ENCODE results near the gene PPFIBP2. TPM values are rescaled to one million over a fixed set of nuclear protein-coding genes. Genes with fewer than 3 reads are reported as not detected.
"Not testable (repeated sequence)": the region's sequence is repeated elsewhere in the genome, so short reads cannot be mapped to it uniquely, and the experiment has no call there.

Gene PPFIBP2
- total RNA-seq, 1 donor from 2014 or later: 1.8 TPM

GRCh38 chr11:7515447-7515886 lies 1.7 kb downstream of the PPFIBP2 start:
- DNase-seq (ENCODE audit: low read depth) (no peak), FAIRE-seq (no peak)
- Histone ChIP-seq H3K9ac (ENCODE audit: low read length) (no peak overlapping the region), H3K27me3 (ENCODE audit: insufficient read depth, low read length) (peaks cover 19% of the 10 kb centered on the region), H3K79me2 (ENCODE audit: insufficient read depth, low read length) (no peaks in the 10 kb centered on the region), H3K4me2 (ENCODE audit: low read length) (no peak overlapping the region), H3K27ac (ENCODE audit: low read depth, low read length) (no peak overlapping the region), H2AFZ (ENCODE audit: low read depth, low read length) (no peak overlapping the region), H3K9me3 (ENCODE audit: insufficient read depth, low read depth, low read length) (no peaks in the 10 kb centered on the region), H3K4me3 (ENCODE audit: insufficient read depth, low read depth, low read length) (no peak overlapping the region), H3K4me1 (ENCODE audit: insufficient read depth, low read length) (peaks cover 6% of the 10 kb centered on the region), H3K36me3 (ENCODE audit: insufficient read depth, low read length) (no peaks in the 10 kb centered on the region), H4K20me1 (ENCODE audit: insufficient read depth, low read length) (no peaks in the 10 kb centered on the region)
- Mint-ChIP-seq H3K4me1 (ENCODE audit: low read depth, unreplicated experiment) (no peaks in the 10 kb centered on the region), H3K9me3 (ENCODE audit: unreplicated experiment) (peaks cover 4% of the 10 kb centered on the region), H3K36me3 (ENCODE audit: low read depth, unreplicated experiment) (no peaks in the 10 kb centered on the region), H3K4me3 (ENCODE audit: unreplicated experiment) (peak overlapping the region; percentile 23), H3K27ac (ENCODE audit: unreplicated experiment) (no peak overlapping the region), H3K27me3 (ENCODE audit: low read depth, unreplicated experiment) (peaks cover 41% of the 10 kb centered on the region)
- TF ChIP-seq, protein P1, sequence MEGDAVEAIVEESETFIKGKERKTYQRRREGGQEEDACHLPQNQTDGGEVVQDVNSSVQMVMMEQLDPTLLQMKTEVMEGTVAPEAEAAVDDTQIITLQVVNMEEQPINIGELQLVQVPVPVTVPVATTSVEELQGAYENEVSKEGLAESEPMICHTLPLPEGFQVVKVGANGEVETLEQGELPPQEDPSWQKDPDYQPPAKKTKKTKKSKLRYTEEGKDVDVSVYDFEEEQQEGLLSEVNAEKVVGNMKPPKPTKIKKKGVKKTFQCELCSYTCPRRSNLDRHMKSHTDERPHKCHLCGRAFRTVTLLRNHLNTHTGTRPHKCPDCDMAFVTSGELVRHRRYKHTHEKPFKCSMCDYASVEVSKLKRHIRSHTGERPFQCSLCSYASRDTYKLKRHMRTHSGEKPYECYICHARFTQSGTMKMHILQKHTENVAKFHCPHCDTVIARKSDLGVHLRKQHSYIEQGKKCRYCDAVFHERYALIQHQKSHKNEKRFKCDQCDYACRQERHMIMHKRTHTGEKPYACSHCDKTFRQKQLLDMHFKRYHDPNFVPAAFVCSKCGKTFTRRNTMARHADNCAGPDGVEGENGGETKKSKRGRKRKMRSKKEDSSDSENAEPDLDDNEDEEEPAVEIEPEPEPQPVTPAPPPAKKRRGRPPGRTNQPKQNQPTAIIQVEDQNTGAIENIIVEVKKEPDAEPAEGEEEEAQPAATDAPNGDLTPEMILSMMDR (IDR thresholded peaks at IDR 0.05; ENCODE audit: insufficient read depth, low read depth, low read length): no peak
- TF ChIP-seq EZH2 (IDR thresholded peaks at IDR 0.05; ENCODE audit: insufficient read depth, low read length): no peak

GRCh38 chr11:7516475-7516874 lies 2.7 kb downstream of the PPFIBP2 start:
- H3K27me3 ChIP-seq (ENCODE audit: insufficient read depth, low read length): peaks cover 19% of the 10 kb centered on the region
- H2AFZ ChIP-seq (ENCODE audit: low read depth, low read length): no peak overlapping the region
- TF ChIP-seq EZH2 (IDR thresholded peaks at IDR 0.05; ENCODE audit: insufficient read depth, low read length): no peak
- TF ChIP-seq, protein P1 (IDR thresholded peaks at IDR 0.05; ENCODE audit: insufficient read depth, low read depth, low read length): no peak
- no peaks in the 10 kb centered on the region for H3K79me2 ChIP-seq (ENCODE audit: insufficient read depth, low read length)
- H3K4me2 ChIP-seq (ENCODE audit: low read length): no peak overlapping the region
- H3K27ac Mint-ChIP-seq (ENCODE audit: unreplicated experiment): no peak overlapping the region
- FAIRE-seq: no peak
- H3K4me3 Mint-ChIP-seq (ENCODE audit: unreplicated experiment): no peak overlapping the region
- peaks cover 6% of the 10 kb centered on the region for H3K4me1 ChIP-seq (ENCODE audit: insufficient read depth, low read length)
- H3K27me3 Mint-ChIP-seq (ENCODE audit: low read depth, unreplicated experiment): peaks cover 41% of the 10 kb centered on the region
- no peak overlapping the region for H3K27ac ChIP-seq (ENCODE audit: low read depth, low read length)
- no peaks in the 10 kb centered on the region for H3K36me3 Mint-ChIP-seq (ENCODE audit: low read depth, unreplicated experiment)
- no peak overlapping the region for H3K4me3 ChIP-seq (ENCODE audit: insufficient read depth, low read depth, low read length)
- H3K9me3 ChIP-seq (ENCODE audit: insufficient read depth, low read depth, low read length): no peaks in the 10 kb centered on the region
- H3K36me3 ChIP-seq (ENCODE audit: insufficient read depth, low read length): no peaks in the 10 kb centered on the region
- no peaks in the 10 kb centered on the region for H4K20me1 ChIP-seq (ENCODE audit: insufficient read depth, low read length)
- H3K4me1 Mint-ChIP-seq (ENCODE audit: low read depth, unreplicated experiment): no peaks in the 10 kb centered on the region
- peaks cover 4% of the 10 kb centered on the region for H3K9me3 Mint-ChIP-seq (ENCODE audit: unreplicated experiment)
- no peak for DNase-seq (ENCODE audit: low read depth)
- H3K9ac ChIP-seq (ENCODE audit: low read length): no peak overlapping the region

DNA sequence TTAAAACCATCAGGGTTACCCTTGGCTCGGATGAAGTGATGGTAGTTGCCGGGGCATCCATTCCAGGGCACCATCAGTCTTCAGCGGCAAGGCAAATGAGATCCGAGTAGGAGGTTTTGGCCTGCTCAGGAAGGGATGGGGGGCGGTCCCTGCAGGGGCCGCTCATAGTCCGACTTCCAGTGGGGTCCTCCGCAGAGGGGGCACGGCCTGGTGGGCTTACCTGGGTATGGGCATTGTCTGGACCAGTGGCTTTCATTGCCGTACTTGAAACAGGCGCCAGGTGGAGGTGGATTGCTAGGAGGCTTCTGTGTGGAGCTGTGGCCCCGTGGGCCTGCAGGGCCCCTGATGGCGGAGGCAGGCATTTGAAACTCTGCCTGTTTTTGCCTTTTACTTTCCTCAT lies 3.9 kb downstream of the PPFIBP2 start:
- not testable (repeated sequence) for H3K4me3 Mint-ChIP-seq (ENCODE audit: unreplicated experiment); H4K20me1 ChIP-seq (ENCODE audit: insufficient read depth, low read length); H3K36me3 Mint-ChIP-seq (ENCODE audit: low read depth, unreplicated experiment); H3K79me2 ChIP-seq (ENCODE audit: insufficient read depth, low read length); H3K9me3 ChIP-seq (ENCODE audit: insufficient read depth, low read depth, low read length); DNase-seq (ENCODE audit: low read depth); H3K27ac Mint-ChIP-seq (ENCODE audit: unreplicated experiment); H3K4me1 Mint-ChIP-seq (ENCODE audit: low read depth, unreplicated experiment); H3K27ac ChIP-seq (ENCODE audit: low read depth, low read length); H3K4me2 ChIP-seq (ENCODE audit: low read length); H3K4me1 ChIP-seq (ENCODE audit: insufficient read depth, low read length); H3K9ac ChIP-seq (ENCODE audit: low read length); FAIRE-seq; H3K9me3 Mint-ChIP-seq (ENCODE audit: unreplicated experiment); H2AFZ ChIP-seq (ENCODE audit: low read depth, low read length); H3K36me3 ChIP-seq (ENCODE audit: insufficient read depth, low read length); H3K4me3 ChIP-seq (ENCODE audit: insufficient read depth, low read depth, low read length)
- H3K27me3 ChIP-seq (ENCODE audit: insufficient read depth, low read length): peaks cover 19% of the 10 kb centered on the region
- peaks cover 41% of the 10 kb centered on the region for H3K27me3 Mint-ChIP-seq (ENCODE audit: low read depth, unreplicated experiment)
